LHCN-M2 (cell line): Measurements from ENCODE around the gene PDCD1. TPM values are rescaled to one million over a fixed set of nuclear protein-coding genes. Genes with fewer than 3 reads are reported as not detected.
"Not testable (repeated sequence)": the region's sequence is repeated elsewhere in the genome, so short reads cannot be mapped to it uniquely, and the experiment has no call there.

ENCODE experiments used
- DNase-seq: peaks from one replicate; pipeline ENCODE4 v3.0.0-alpha.2; 2012; ENCODE audit warnings: low read depth
- total RNA-seq: library from RNA; depleted of rRNA; stranded (reverse); fragments of >200 nt; gene quantifications from 2 replicates; pipeline ENCODE4 v1.2.3, GENCODE V29; 2014

The PDCD1 gene
- total RNA-seq, 1 experiment from 2014 or later: not detected

DNA sequence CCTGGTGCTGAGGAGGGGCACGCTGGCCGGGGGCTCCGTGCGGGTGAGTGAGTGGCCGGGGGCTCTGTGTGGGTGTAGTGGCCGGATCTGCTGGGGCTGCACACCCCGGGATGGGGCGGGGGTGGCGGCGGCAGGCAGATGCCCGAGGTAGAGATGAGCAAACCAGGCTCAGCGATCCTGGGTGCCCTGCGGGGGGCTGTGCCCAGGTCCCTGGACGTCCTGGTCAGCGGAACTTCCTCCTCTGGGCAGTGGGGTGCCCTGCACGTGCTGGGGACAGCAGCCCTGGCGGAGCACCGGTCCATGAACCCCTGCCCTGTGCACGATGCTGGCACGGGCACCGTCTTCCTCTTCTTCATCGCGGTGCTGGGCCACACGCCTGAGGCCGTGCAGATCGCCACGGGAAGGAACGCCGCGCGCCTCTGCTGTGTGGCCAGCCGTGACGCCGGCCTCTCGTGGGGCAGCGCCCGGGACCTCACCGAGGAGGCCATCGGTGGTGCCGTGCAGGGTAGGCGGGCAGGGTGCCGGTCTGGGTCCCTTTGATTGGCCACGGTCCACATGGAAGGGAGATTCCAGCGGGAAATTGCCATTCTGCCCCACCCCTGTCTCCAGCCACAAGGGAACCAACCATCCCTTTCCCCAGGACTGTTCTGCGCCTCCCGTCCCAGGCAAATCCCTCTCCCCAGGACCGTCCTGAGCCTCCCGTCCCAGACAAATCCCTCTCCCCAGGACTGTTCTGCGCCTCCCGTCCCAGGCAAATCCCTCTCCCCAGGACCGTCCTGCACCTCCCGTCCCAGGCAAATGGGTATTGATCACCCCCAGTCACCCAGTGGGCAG lies 43.8 kb downstream of the PDCD1 start:
- no peak for DNase-seq

DNA sequence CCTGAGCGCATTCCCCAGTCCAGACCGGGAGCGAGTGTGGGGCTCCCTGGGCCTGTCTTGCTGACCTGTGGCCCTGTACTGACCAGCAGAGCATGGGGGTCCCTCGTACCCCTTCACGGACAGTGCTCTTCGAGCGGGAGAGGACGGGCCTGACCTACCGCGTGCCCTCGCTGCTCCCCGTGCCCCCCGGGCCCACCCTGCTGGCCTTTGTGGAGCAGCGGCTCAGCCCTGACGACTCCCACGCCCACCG lies 44.4 kb downstream of the PDCD1 start:
- no peak for DNase-seq

DNA sequence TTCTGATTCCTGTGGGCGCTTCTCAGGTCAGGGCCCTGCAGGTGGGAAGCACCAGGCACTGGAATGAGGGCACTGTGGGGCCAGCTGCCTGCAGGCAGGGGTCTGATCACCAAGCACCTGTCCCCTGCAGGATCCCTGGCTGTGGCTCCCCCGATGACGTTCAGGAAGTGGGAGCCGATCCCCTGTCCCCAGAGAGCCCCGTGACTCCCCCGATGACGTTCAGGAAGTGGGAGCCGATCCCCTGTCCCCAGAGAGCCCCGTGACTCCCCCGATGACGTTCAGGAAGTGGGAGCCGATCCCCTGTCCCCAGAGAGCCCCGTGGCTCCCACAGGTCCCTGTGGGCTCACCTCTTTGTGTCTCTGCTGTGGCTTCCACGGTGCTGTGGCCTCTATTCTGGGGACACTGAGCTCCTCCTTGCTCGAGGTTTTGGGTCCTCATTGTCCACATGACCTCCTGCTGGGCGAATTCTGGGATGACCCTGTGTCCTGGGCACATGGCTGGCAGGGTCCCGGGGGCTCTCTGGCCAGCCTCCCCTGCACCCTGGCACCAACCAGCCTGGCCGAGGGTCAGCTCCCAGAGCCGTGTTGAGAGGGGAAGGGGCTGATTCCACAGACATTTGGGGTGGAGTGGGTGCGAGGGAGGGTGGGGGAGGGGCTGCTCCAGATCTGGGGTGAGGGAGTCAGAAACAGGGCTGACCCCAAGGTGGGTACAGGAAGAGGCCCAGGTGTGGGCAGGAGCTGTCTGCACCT lies 44.9 kb downstream of the PDCD1 start:
- no peak for DNase-seq

DNA sequence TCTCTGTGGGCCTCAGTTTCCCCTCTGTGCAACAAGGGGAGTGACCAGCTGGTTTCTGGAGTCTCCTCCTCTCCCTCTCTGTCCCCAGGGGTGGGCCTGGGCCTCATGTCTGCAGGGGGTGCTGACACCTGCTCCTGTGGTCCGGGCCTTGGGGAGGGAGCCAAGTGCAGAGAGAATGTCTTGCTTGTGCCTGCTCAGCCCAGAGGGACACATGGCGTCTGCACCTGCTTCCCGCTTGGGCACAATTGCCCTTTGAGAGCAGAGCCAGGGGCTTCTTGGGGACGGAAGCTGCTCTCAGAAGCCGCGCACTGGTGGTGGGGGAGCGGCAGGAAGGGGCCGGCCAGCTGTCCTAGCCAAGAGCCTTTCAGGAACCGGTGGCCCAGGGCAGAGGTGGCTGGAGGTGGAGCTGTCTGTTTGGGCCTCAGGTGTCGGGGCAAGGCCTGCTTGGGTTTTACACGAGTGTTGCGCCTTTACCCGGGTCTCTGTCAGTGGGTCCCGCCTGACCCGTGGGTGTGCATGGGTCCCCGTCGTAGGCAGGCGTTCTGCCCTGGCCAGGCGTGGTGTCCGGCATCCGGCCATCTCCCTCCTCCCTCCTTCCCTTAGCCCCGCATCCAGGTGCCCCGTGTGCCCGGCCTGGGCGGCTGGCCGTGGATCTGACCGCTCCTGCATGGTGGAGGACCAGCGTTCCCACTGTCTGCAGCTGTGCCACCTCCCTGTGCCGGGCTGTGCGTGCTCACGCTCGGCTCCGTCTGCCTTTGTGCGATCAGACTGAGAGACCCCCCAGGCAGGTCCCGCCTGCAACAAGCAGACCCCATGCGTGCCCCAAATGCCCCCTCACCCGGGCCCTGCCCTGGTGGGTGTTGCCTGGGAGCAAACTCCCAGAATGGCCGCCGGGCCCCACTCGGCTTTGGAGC lies 45.7 kb downstream of the PDCD1 start:
- no peak for DNase-seq

DNA sequence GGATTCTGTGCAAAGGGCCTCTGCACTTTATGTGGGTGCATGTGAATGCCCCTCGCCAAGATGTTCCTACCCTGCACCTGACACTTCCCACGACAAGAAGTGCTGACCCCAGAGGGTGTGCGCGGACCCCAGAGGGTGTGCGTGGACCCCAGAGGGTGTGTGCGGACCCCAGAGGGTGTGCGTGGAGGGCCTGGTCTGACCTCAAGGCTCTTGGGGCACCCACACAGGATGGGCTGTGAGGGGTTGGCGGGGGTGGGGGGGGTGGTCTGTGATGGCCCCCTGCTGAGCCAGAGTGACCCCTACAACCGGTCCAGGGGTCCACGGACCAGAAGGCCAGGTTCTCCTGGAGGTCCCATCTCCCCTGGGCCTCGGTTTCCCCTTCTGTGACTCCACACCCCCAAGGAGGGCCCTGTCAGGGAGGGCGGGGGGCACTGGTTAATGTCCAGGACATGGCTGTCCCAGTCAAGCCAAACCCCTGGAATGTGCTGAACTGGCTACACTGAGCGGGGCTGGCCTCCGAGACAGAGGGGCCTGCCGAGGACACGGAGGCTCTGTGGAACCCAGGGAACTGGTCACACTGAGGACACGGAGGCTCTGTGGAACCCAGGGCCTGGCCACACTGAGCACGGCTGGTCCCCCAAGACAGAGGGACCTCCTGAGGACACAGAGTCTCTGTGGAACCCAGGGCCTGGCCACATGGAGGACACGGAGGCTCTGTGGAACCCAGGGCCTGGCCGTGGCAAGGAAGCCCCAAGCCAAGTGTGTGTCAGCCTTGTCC lies 46.6 kb downstream of the PDCD1 start:
- DNase-seq: no peak

DNA sequence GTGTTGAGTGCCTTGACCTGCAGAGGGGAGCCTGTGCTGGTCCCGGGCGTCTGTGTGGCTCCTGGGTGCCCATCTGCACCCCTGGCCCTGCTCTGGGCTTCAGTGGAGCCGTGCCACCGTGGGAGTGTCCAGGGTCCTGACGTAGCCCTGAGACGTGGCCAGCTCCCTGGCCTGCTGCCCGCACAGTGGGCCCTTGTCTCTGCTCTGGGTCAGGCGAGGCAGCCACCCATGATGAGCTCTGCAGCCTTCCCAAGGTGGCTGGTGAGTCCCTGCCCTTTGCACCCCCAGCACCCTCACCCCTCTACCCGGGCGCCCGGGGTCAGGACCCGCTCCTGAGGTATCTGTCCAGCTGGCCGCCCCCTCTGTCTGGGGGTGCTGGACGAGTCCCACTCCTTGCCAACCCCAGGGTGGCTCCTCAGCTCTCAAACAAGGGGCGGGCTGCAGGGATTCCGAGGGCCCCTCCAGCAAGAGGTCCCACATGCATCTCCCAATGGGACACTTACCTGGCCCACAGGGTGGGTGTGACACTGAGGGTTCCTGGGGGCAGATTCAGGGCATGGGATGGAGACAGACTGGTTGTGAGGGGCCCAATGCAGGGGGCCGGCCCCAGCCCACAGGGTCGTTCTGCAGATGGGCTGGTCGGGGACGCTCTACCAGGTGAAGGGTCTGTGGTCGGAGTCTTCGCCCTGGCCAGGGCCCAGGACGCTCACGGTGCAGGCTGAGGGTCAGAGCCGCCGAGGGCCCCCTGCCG lies 47.3 kb downstream of the PDCD1 start:
- no peak for DNase-seq

DNA sequence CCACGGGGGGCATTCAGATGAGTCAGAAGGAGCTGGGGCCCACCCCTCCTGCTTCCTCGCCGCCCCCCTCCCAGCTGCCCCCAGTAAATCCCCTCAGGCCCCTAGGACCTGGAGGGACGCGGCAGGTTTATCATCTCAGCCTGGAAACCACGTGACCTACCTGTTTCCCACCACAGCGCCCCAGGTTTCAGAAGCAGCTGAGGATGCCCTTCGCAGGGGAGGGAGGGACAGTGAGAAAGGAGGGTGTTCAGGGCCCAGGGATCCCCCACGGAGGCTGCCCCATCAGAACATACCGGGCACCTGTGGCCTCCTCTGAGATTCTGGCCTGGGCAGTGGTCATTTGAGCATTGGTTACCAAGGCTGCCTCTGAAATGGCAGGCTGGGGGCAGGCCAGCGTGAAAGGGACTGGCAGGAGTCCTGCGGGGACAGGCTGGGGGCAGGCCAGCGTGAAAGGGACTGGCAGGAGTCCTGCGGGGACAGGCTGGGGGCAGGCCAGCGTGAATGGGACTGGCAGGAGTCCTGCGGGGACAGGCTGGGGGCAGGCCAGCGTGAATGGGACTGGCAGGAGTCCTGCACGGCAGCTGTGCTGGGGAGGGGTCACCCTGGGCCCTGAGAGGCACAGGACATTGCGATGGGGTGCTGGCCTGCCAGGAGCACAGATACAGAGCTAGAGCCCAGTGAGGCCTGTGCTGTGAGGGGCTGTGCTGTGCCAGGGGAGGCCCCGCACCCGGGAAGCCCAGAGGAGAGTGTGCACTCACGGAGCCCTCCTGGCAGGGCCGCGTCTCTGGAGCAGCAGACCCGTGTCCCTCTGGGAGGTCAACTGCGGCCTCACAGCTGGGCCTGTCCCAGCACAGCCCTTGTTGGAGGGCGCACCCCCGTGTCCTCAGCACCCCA lies 48.1 kb downstream of the PDCD1 start:
- DNase-seq: no peak

DNA sequence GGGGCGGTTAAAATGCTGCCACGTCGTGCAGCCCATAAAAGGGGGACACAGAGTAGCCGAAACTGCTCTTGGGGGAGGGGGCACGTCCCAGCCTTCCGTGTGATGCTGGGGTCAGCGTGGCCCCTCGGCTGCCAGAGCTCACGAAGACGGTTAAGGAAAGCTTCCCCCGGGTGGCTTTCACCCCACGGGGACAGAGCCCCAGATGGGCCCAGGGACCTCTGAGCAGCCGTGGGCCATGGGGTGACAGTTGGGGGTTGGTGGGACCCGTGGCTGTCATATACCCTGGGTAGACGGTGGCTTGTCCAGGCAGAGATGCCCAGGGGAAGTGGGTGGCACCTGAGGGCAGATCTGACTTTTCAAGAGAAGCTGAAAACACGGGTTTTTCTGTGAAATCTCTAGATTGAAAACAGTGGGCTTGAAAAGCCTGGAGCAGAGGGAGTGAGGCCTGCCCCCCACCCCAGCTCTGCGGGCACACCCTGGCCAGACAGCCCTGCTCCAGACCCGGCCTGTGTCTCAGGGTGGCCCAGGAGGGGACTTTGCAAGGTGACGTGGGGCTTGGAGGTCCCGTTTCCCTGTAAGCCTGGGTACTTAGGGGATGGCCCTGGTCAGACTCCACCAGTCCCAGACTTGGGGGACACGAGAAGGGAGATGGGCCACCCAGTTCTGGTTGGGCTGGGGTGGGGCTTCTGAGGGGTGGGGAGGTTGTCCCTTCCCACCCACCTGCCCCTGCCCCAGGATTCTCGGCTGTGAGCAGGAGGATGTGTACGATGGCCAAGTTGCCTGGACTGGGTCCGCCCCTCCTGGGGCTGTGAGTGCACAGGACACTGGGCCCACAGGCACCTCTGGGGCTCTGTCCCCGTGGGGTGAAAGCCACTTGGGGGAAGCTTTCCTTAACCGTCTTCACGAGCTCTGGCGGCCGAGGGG lies 49.0 kb downstream of the PDCD1 start:
- DNase-seq: no peak

DNA sequence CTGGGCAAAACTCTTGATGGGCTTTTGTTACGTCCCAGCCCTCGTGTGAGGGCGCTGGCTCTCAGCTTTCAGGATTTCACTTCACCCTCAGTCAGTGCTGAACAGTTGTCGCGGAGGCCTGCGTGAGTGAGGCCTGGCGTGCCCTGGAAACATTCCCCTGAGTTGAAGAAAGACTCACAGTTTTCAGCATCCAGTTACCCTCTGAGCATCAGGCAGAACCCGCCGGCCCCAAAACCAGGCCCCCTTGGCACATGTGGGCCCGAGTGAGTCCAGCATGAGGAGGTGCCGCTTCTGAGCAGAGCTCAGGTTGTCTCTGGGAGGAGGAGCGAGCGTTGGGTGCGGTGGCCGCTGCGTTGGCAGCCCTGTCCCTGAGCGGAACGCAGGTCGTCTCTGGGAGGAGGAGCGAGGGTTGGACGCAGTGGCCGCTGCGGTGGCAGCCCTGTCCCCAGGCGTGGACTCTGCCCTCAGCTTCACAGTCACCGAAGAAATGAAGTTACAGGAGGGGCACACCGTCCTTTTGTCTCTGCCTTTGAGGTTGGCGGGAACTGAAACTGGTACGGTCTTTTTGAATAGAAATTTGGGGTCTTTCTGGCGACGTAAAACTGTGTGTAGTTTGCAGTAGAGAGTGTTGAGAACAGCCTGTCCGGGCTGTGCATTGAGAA lies 49.8 kb downstream of the PDCD1 start, which contains the start of gene NEU4:
TSS of gene NEU4 (plus strand) at position 473 of the 662 bp plus-strand sequence. CDS start 5,292 bp downstream, outside the sequence.
- no peak for DNase-seq

DNA sequence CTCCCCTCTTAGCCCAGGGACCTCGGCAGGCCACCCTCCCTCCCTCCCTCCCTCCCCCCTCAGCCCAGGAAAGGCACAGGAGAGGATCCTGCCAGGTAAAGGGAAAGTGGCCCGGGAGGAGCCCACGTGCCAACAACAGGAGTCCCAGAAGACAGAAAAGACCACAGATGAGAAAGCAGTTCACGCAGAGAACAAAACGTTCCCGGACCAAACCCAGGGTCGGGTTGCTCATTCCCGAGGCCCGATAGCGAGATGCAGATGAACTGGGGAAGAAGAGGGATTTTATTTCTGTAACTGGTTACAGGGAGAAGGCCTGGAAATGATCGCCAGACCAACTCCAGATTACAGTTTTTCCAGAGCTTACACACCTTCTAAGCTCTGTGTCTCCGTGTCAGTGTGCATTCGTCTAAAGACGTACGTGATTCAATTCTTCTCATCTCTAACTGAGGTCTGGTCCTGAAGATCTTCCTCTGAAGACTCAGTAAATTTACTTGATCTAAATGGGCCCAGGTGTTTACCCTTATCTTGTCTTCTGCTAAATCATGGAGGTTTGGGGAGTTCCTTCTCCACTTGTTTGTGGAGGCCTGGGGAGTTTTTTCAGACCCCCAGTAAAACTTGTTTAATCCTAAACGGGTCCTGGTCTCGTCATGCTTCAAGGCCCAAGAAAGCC lies 50.5 kb downstream of the PDCD1 start:
- DNase-seq: no peak

DNA sequence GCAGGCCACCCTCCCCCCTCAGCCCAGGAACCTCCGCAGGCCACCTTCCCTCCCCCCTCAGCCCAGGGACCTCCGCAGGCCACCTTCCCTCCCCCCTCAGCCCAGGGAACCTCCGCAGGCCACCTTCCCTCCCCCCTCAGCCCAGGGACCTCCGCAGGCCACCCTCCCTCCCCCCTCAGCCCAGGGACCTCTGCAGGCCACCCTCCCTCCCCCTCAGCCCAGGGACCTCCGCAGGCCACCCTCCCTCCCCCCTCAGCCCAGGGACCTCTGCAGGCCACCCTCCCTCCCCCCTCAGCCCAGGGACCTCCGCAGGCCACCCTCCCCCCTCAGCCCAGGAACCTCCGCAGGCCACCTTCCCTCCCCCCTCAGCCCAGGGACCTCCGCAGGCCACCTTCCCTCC lies 52.5 kb downstream of the PDCD1 start:
- not testable (repeated sequence) for DNase-seq

DNA sequence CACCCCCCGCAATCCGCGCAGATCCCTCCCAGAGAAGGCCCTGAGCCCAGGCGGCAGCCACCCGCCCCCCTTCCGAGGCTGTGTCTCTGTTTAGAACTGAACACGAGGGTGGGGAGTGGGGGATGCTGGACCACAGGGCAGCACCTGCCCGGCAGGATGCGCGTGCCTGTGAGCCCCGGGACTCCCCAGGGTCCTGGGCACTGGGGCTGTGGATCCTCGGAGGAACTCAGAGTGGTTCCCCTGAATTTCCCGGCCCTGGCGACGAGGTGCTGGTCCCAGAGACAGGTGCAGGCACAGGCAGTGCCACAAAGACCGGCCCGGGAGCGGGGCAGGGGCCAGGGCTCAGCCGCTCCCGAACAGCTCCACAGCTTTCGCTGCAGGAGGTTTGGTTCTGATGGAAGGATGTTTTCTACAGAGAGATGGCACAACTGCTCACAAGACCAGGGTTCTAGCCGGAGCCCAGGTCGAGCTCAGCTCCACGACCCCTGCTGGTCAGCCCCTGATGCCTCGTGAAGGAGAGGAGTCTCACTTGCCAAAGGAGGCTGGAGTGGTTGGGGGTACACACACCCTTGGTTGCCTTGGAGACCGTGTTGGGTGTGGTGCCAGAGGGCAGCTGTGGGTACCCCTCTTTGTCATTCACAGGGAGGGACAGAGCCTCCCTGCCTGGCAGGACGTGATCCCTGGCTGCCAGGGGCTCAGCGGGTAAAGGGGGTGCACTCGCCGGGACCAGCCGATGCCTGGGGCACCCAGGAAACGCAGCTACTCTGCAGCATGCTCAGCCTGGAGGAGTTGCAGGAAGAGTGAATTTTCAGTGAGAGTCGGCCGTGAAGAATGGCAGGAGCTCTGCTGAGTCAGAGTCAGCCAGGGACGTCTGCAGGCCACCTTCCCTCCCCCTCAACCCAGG lies 54.1 kb downstream of the PDCD1 start:
- no peak for DNase-seq

DNA sequence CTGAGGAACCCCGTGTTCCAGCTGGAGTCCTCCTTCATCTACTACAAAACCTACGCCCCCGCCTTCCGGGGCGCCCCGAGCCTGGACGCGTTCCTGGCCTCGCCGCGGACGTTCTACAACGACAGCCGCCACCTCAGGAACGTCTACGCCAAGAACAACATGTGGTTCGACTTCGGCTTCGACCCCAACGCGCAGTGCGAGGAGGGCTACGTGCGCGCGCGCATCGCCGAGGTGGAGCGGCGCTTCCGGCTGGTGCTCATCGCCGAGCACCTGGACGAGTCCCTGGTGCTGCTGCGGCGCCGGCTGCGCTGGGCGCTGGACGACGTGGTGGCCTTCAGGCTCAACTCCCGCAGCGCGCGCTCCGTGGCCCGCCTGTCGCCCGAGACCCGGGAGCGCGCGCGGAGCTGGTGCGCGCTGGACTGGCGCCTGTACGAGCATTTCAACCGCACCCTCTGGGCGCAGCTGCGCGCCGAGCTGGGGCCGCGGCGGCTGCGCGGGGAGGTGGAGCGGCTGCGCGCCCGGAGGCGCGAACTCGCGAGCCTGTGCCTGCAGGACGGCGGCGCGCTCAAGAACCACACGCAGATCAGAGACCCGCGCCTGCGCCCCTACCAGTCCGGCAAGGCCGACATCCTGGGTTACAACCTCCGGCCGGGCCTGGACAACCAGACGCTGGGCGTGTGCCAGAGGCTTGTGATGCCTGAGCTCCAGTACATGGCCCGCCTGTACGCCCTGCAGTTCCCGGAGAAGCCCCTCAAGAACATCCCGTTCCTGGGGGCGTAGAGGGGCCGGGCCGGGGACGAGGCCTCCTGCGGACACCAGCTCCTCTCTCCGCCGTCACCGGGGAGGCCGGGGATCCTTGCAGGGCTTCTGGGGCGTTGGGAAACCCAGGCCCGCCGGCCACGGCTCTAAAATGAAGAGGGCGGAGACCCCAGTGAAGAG lies 55.0 kb downstream of the PDCD1 start:
- DNase-seq: peak; percentile 25

DNA sequence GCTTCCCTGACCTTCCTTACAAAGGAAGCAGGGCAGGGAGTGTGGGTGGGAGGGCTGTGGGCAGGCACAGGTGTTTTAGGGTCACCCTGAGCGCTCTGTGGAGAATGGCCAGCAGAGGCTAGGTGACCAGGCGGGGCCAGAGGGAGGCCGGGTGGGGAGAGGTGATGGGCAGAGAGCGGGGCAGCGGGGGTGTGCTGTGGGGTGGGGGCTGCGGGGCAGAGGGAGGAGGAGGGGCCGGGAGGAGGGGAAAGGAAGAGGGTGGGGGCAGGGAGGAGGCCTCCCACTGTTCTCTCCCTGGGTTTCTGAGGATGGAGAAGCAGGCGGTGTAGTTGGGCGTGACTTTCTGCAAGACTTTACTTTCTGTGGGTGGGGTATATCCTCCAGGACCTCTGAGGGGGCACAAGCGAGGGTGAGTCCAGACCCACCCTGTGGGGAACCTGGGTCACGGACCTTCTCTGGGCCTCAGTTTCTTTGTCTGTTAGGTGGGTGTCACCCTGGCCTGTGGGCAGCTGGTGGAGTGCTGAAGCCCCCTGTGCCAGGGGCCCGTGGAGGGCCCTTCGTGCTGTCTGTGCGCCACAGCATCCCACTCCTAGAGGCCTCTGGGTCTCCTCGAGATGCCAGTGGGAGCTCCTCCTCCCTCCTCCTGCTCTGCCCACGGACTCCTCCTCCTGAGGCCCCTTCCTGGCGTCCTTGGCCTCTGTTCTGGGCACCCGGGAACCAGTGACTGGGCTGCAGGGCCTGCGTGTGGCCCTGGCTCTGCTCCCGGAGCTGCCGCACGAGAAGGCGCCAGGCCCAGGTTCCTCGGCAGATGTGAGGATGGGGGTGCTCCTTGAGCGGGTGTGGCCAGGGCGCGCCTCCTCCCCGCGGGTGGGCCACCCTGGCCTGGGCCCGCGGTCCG lies 56.0 kb downstream of the PDCD1 start:
- DNase-seq: no peak
